GM18505 (cell line): ENCODE data around the gene TNPO2.
"Not testable (repeated sequence)": the region's sequence is repeated elsewhere in the genome, so short reads cannot be mapped to it uniquely, and the experiment has no call there.

Experiments
- ATAC-seq: cut with Tn5 transposase; IDR thresholded peaks from one replicate; pipeline ENCODE4 v1.9.1; 2021; ENCODE audit not compliant: unreplicated experiment
- POLR2A ChIP-seq: IDR thresholded peaks from 4 replicates; pipeline ENCODE4 v1.6.1; 2011; ENCODE audit warnings: borderline replicate concordance; ENCODE audit not compliant: insufficient read depth, insufficient read length; ENCODE audit errors: extremely low read depth

The TNPO2 gene

DNA sequence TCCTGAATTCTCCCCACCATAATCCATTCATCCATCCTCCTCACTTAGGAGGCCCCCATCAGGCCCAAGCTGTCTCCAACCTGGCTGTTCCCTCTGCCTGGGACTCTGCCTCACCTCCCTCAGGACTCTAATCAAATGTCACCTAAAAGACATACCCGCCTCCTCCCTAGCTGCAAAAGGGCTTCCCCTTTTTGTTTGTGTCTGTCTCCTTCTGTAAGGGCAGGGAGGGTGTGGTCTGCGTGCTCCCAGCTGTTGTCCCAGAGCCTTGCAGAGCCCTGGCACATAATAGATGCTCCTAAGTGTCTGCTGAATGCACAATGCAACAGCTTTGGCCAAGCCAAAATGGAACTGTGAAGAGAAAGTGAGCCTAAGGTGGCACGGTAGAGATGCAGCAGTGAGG is 6.3 kb upstream of the TNPO2 start:
- no peak for ATAC-seq
- TF ChIP-seq POLR2A = no peak

DNA sequence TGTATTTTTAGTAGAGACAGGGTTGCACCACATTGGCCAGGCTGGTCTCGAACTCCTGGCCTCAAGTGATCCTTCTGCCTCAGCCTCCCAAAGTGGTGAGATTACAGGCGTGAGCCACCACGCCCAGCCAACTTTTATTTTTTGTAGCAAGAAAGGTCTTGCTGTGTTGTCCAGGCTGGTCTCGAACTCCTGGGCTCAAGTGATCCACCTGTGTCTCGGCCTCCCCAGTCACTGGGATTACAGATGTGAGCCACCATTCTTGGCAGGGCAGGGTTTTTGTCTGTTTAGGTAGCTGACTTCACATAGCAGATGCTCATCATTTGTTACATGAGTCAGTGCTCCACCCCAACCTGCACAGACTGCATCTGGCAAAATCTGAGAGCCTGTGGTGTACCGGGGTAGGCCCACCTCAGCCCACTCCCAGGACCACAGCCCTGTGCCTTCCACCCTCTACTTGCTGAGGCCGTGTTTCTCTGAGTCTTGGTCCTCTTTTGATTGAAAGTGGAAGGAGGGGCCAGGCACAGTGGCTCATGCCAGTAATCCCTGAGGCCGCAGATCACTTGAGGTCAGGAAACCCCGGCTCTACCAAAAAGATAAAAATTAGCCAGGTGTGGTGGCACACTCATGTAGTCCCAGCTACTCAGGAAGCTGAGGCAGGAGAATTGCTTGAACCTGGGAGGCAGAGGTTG is 4.2 kb upstream of the TNPO2 start:
- no peak for ATAC-seq
- TF ChIP-seq POLR2A = no peak

DNA sequence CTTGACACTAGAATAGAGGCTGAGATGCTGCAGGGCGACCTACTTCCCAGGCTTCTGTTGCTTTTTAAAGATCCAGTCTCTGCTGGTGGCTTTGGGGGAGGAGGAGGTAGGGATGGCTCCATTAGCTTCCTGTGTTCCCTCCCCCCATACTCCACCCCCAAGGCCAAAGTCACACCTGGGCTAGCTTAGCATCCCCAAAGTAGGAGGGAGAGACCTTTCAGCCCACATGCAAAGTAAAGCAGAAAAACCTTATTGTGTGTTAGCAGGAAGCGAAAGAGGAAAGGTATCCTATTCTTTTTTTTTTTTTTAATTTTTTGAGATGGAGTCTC is 3.2 kb upstream of the TNPO2 start:
- no peak for TF ChIP-seq POLR2A
- no peak for ATAC-seq

DNA sequence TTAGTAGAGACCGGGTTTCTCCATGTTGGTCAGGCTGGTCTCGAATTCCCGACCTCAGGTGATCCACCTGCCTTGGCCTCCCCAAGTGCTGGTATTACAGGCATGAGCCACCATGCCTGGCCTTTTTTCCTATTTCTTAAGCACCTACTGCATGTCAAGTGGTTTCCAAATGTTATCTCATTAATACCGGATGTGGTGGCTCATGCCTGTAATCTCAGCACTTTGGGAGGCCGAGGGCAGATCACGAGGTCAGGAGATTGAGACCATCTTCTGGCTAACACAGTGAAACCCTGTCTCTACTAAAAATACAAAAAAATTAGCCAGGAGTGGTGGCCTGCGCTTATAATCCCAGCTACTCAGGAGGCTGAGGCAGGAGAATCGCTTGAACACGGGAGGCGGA is 1.9 kb upstream of the TNPO2 start:
- not testable (repeated sequence) for ATAC-seq

DNA sequence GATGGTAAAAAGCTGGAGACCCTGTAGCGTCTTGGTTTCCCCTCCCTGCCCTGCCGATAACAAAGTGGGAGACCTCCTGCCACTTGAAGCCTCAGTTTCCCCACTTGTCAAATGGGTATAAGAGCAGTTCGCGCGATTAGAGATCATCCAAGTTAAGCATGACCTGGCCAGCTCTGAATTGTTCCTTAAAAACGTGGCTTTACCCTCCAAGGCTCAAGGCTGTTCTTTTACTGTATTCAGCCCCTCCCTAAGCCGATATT is 421 bp downstream of the TNPO2 start:
- ATAC-seq = no peak
- peak; percentile 14 for TF ChIP-seq POLR2A

DNA sequence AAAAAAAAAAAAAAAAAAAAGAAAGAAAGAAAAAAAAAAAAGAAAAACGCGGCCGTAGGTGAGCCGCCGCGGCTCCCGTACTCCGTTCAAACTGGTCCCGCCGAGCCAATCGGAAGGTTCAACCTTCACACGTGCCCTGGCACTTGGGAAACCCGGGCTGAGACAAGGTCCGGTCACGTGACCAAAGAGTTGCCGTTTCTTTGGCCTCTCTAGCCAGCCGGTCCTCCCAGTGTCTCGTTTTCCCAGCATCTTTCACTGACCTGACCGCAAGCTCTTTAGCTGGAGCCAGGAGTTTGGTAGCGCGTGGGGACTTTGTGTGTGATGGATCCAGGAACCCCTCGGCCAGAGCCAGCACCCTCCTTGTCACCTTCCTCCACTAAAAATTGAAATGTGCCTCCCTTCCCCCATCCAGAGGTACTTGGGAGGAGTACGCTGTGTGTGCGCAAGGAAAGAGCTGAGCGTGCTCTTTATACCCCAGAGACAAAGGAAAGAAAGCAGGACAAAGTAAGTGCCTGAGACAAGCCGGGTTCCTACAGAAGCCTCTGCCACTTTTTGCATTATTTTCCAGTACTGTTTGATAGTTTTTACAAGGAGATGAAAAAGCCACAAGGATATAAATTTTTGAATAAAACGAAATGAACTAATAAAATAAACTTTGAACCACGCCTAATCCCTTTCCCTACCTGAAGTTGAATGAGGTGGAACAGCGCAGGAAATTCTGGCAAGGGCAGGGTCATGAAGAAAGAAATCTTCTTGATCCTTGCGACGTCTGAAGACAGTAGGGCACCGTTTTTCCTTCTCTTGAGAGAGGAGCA is 959 bp downstream of the TNPO2 start:
- peak; percentile 58 for TF ChIP-seq POLR2A

DNA sequence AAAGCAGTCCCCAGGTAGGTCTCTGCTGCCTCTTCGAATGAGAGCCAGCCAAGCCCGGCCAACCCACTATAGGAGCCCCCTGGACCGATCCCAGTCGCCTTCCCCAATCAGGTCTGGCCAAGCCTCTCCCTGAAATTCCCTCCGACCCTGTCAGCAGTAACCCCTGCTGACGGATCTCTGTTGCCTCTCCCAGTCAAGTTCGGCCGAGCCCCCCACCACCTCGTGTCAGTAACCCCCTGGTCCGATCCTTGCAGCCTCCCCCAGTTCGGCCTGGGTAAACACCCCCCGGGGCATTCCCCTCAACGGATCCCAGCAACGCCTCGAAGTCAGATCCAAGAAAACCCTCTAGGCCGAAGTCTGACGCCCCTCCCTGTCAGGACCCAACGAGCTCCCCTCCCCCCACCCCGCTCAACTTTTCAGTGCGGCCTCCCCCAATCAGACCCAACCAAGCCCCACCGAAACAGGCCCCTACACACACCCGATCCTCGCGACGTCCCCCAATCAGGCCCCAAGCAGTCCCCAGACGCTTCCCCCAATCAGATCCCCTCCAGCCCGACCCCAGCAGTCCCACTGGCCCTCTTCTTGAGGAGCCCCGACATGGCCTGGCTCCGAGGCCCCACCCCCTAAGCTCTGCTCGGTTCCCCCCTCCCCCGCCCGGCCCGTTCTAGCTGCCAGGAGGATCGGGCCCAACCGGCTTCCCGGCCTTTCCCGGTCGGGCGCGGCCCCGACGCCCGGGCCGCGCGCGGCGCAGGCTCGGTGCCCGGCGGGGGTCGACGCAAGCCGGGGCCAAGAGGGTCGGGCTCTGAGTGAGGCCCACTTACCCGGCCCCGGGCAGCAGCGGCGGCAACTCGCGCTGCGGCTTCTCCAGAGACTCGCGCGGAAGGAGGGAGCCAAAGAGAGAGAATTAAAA is 1.8 kb downstream of the TNPO2 start:
- TF ChIP-seq POLR2A = no peak
- ATAC-seq = peak; percentile 20

More for the DNA sequence above, 959 bp downstream of the TNPO2 start:
- peak; percentile 68 for ATAC-seq

DNA sequence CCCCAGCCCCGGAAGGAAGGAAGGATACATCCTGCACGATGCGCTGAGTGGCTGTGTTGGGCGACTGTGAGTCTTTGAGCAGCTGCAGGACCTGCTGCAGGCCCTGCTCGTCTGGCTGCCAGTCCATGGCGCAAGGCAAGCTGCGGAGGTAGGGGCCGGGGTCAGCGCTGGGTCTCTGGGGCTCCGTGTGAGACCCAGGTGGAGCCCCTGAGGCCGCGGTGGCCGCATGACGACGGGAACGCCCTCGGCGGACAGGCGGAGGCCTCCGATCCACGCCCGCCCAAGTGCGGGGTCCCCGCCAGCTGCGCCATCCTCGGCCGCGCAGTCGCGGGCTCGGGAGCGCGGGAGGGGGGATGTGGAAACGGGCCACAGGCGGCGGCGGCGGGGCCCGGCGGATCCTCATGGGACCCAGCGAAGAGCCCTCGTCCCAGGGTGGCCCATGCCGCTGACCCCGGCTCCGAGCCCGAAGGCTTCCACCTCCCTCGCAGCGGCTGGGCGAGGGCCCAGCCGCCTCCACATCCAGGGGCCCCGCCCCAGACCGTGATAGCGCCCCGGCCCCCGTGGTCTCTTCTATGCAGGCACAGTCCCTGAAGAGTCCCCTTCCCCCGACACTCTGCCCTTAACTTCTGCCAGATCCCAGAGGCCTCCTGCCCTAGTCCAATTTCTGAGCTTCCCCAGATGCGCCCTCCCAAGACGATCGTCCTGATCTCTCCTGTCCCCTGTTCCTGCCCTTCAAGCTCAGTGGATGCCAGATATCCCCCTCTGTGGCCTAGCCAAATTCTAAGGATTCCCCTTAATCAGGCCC is 2.7 kb downstream of the TNPO2 start:
- ATAC-seq = no peak

DNA sequence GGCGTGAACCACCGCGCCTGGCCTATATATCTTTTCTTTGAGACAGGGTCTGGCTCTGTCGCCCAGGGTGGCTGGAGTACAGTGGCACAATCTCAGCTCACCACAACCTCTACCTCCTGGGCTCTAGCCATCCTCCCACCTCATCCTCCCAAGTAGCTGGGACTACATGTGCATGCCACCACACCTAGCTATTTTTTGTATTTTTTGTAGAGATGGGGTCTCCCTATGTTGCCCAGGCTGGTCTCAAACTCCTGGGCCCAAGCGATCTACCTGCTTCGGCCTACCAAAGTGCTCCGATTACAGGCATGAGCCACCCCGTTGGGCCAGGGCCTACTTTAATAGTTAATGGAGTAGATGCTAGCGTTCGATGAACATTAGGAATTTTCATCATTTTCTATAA is 3.4 kb downstream of the TNPO2 start:
- no peak for ATAC-seq
- no peak for TF ChIP-seq POLR2A

More for the DNA sequence above, 2.7 kb downstream of the TNPO2 start:
- peak; percentile 12 for TF ChIP-seq POLR2A

DNA sequence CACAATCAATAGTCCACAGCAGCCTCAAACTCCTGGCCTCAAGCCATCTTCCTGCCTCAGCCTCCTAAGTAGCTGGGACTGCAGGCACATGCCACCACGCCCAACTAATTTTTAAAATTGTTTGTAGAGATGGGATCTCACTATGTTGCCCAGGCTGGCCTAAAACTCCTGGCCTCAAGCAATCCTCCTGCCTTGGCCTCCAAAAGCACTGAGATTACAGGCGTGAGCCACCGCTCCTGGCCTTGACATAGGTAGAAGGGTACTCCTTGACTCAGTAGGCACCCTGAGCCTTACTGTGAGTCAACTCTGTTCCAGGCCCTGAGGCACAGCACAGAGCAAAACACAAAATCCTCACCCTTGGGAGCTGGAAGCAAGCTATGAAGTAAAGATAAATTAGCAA is 7.8 kb downstream of the TNPO2 start:
- no peak for ATAC-seq
- TF ChIP-seq POLR2A = no peak

DNA sequence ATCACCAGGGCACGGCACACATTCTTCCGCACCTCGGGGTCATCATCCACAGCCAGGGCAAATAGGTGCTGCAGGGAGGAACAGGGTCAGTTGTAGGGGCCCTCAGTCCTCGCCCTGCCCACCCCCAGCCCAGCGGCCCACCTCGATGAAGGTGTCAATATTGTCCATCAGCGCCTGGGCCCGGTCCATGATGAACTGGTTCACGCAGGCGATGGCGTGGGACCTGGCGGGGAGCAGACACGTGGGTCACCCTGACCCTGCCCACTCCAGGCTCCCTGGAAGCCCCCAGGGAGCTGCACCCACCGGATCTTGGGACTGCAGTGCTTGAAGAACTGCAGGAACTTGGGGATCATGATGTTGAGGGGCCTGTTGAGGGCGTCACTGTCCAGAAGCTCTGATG is 8.6 kb downstream of the TNPO2 start:
- TF ChIP-seq POLR2A = no peak
- no peak for ATAC-seq

DNA sequence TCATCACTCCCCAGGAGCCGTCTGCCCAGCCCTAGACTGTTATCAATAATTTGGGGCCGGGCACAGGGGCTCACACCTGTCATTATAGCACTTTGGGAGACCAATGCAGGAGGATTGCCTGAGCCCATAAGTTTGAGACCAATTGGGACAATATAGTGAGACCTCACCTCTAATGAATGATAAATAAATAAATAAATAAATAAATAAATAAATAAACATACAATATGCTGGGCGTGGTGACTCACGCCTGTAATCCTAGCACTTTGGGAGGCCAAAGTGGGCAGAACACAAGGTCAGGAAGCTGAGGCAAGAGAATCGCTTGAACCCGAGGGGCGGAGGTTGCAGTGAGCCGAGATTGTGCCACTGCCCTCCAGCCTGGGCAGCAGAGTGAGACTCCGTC is 10.4 kb downstream of the TNPO2 start:
- not testable (repeated sequence) for ATAC-seq

DNA sequence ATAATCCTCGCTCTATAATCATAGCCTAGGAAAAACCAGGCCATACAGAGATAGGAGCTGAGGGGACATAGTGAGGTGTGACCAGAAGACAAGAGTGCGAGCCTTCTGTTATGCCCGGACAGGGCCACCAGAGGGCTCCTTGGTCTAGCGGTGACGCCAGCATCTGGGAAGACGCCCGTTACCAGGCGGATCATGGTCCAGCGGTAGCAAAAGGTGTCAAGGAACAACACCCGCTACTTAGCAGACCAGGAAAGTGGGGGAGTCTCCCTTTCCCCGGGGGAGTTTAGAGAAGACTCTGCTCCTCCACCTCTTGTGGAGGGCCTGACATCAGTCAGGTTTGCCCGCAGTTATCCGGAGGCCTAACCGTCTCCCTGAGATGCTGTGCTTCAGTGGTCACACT is 11.7 kb downstream of the TNPO2 start:
- not testable (repeated sequence) for ATAC-seq
